CD4-positive, alpha-beta T cell (primary cell): ENCODE measurements around the gene ARHGAP42. TPM values are rescaled to one million over a fixed set of nuclear protein-coding genes. Genes with fewer than 3 reads are reported as not detected.

Source experiments
- ATAC-seq: fragments of 200-7000 bp; cut with Tn5 transposase; one replicate; pipeline ENCODE4 v1.10.0; 2022; ENCODE audit warnings: mild to moderate bottlenecking; ENCODE audit not compliant: poor library complexity
- CTCF ChIA-PET: fragments of 350-600 bp; sonication (Branson Sonifier 250); formaldehyde crosslinking; loops from one replicate; lab custom pipeline; 2021; ENCODE audit warnings: antibody characterized with exemption, inconsistent platforms; lab: Charles Lee
- POLR2A ChIA-PET: fragments of 350-600 bp; sonication (Branson Sonifier 250); formaldehyde crosslinking; loops from one replicate; lab custom pipeline; 2021; ENCODE audit warnings: antibody characterized with exemption, inconsistent platforms; lab: Charles Lee
- DNase-seq, 14 experiments: peaks; one replicate each; pipeline ENCODE4 v3.0.0-alpha.2; 2013 to 2020; ENCODE audit warnings: mixed read lengths in 2 of 14
- H3K27ac ChIP-seq, 2 donors: one replicate each; pipeline versions ENCODE4 v1.5.1 to v1.7.0; 2013; ENCODE audit warnings: low read length in 2 of 2, low read depth in 1 of 2, mild to moderate bottlenecking in 1 of 2
- H3K27me3 ChIP-seq, 2 experiments: 1 replicate in 1 of 2; 2 replicates in 1 of 2; pipeline versions ENCODE4 v1.6.1 to v1.7.0; 2013; ENCODE audit warnings: low read length in 2 of 2, control low read depth in 1 of 2, mild to moderate bottlenecking in 1 of 2, moderate library complexity in 1 of 2; ENCODE audit not compliant: insufficient read depth in 2 of 2, control insufficient read depth in 1 of 2
- H3K36me3 ChIP-seq: one replicate; pipeline ENCODE4 v1.6.1; 2013; ENCODE audit warnings: low read length, control low read depth; ENCODE audit not compliant: insufficient read depth
- H3K4me1 ChIP-seq: one replicate; pipeline ENCODE4 v1.6.1; 2013; ENCODE audit warnings: low read length, control low read depth; ENCODE audit not compliant: insufficient read depth
- H3K4me3 ChIP-seq: one replicate; pipeline ENCODE4 v1.5.1; 2013; ENCODE audit warnings: mild to moderate bottlenecking, low read length, moderate library complexity
- H3K9me3 ChIP-seq, 2 experiments: 1 replicate in 1 of 2; 2 replicates in 1 of 2; pipeline versions ENCODE4 v1.6.1 to v1.7.0; 2013; ENCODE audit warnings: low read length in 2 of 2, mild to moderate bottlenecking in 2 of 2, control low read depth in 1 of 2, moderate library complexity in 1 of 2; ENCODE audit not compliant: control insufficient read depth in 1 of 2, insufficient read depth in 1 of 2
- H3K27ac Mint-ChIP-seq: one replicate; pipeline ENCODE4 v1.8.0; 2020; ENCODE audit warnings: mixed read lengths
- H3K27me3 Mint-ChIP-seq: one replicate; pipeline ENCODE4 v1.8.0; 2021; ENCODE audit warnings: mixed read lengths
- H3K36me3 Mint-ChIP-seq: one replicate; pipeline ENCODE4 v1.8.0; 2021; ENCODE audit warnings: low read depth, mixed read lengths
- H3K4me1 Mint-ChIP-seq: one replicate; pipeline ENCODE4 v1.8.0; 2021; ENCODE audit warnings: low read depth, mixed read lengths
- H3K4me3 Mint-ChIP-seq: one replicate; pipeline ENCODE4 v1.8.0; 2020; ENCODE audit warnings: mild to moderate bottlenecking, mixed read lengths
- H3K9me3 Mint-ChIP-seq: one replicate; pipeline ENCODE4 v1.8.0; 2020; ENCODE audit warnings: mixed read lengths
- intact Hi-C, 2 experiments: fragments of 100-400 bp; cut with DNase I in 1 of 2; cut with micrococcal nuclease in 1 of 2; formaldehyde crosslinking; loops; one replicate each; pipeline versions ENCODE4 v1.15.1 to v1.9.0; 2023 to 2025; cut with DNase I, micrococcal nuclease
- total RNA-seq, 174 experiments: library from RNA in 2 of 174; stranded (reverse) in 2 of 174; gene quantifications; one replicate each; pipeline ENCODE4 v1.2.3 and lab custom pipeline; 2021 to 2026
- TF ChIP-seq, protein P1 (sequence below): fragments of 200-600 bp; IDR thresholded peaks from one replicate; pipeline ENCODE4 v1.8.0; 2022; ENCODE audit warnings: antibody characterized with exemption, mild to moderate bottlenecking

The ARHGAP42 gene
- total RNA-seq, 2 experiments from 2014 or later: not detected

DNA sequence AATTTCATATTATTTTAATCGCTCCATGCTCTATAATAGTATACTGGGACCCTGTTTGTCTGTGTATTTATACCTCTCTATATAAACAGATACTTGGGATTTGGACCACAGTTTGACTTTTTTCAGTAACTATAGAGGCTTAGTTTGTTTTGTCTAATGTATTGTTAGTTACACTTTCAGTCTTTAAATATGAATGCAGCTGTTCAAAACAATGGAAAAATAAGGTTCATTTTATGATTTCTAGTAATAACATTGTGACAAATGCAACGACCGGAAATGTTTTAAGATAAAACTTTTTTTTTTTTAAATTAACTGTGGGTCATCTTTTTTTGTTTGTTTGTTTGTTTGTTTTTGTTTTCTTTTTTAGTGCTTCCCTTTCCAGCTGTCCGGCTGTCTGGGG, 133.5 kb downstream of the ARHGAP42 start:
- H3K9me3 ChIP-seq: no peaks in the 10 kb centered on the region
- no peaks in the 10 kb centered on the region for H3K36me3 ChIP-seq
- H3K4me1 Mint-ChIP-seq: no peaks in the 10 kb centered on the region
- TF ChIP-seq, protein P1, sequence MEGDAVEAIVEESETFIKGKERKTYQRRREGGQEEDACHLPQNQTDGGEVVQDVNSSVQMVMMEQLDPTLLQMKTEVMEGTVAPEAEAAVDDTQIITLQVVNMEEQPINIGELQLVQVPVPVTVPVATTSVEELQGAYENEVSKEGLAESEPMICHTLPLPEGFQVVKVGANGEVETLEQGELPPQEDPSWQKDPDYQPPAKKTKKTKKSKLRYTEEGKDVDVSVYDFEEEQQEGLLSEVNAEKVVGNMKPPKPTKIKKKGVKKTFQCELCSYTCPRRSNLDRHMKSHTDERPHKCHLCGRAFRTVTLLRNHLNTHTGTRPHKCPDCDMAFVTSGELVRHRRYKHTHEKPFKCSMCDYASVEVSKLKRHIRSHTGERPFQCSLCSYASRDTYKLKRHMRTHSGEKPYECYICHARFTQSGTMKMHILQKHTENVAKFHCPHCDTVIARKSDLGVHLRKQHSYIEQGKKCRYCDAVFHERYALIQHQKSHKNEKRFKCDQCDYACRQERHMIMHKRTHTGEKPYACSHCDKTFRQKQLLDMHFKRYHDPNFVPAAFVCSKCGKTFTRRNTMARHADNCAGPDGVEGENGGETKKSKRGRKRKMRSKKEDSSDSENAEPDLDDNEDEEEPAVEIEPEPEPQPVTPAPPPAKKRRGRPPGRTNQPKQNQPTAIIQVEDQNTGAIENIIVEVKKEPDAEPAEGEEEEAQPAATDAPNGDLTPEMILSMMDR: no peak
- H3K27me3 ChIP-seq: no peaks in the 10 kb centered on the region
- ATAC-seq (no peak), DNase-seq (no peak)
- no peak overlapping the region for H3K4me3 Mint-ChIP-seq
- H3K9me3 Mint-ChIP-seq: peaks cover 2% of the 10 kb centered on the region
- H3K36me3 Mint-ChIP-seq: no peaks in the 10 kb centered on the region
- H3K4me3 ChIP-seq: no peak overlapping the region
- no peaks in the 10 kb centered on the region for H3K4me1 ChIP-seq
- intact Hi-C loops: no loop called here
- H3K27ac ChIP-seq: no peak overlapping the region
- H3K27me3 Mint-ChIP-seq: no peaks in the 10 kb centered on the region
- CTCF ChIA-PET: interaction anchor here (0.8 kb wide), 1 partner anchor 17 kb away, joined by 3 read pairs; no protein-coding TSS in a partner anchor
- POLR2A ChIA-PET: no interaction called here
- no peak overlapping the region for H3K27ac Mint-ChIP-seq

DNA sequence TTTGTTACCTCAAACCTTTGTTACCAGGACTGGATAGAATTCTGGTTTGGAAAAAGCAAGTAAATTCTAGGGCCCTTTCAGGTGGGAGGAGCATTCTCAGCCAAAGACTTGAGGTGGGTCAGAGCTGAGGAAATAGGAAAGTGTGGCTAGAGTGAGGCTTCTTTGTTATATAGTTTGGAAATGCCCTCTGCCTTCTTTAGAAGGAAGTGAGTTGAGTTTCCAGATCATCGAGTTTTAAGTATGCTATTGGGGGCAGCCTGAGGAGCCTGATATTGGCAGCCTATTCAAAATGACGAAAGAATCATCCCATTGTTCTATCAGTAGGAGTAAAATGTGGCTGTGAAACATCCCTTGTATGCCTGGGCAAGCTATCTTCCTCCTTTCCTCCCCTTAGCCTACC, 134.1 kb downstream of the ARHGAP42 start:
- H3K27me3 ChIP-seq: no peaks in the 10 kb centered on the region
- Mint-ChIP-seq H3K4me1 (no peaks in the 10 kb centered on the region), H3K9me3 (no peaks in the 10 kb centered on the region), H3K4me3 (no peak overlapping the region), H3K27ac (no peak overlapping the region), H3K36me3 (no peaks in the 10 kb centered on the region), H3K27me3 (no peaks in the 10 kb centered on the region)
- no peaks in the 10 kb centered on the region for H3K9me3 ChIP-seq
- POLR2A ChIA-PET: no interaction called here
- no peak for DNase-seq
- H3K27ac ChIP-seq: no peak overlapping the region
- TF ChIP-seq, protein P1: no peak
- intact Hi-C loops: no loop called here
- ATAC-seq: no peak
- no peaks in the 10 kb centered on the region for H3K36me3 ChIP-seq
- CTCF ChIA-PET: interaction anchor here (0.8 kb wide), 1 partner anchor 16 kb away, joined by 3 read pairs; no protein-coding TSS in a partner anchor
- no peak overlapping the region for H3K4me3 ChIP-seq
- no peaks in the 10 kb centered on the region for H3K4me1 ChIP-seq

DNA sequence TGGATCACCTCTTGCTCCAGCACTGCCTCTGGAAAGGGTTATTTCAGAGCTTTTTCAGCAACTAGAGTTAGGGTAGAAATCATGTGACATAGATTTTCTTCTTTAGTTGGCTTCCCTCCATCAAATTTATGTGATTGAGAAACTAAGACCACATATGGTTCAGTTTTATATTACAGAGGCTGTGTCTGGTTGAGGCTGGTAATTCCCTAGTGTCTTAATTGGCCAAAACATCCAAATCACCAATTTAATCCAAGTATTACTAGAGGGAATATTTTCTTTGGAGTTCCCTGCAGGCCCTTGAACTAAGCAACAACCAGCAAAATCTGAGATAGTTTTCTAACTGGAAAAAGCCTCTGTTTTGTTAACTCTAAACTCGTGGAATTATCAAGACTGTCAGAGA, 136.3 kb downstream of the ARHGAP42 start:
- Histone ChIP-seq H3K36me3 (no peaks in the 10 kb centered on the region), H3K9me3 (no peaks in the 10 kb centered on the region), H3K27me3 (no peaks in the 10 kb centered on the region), H3K27ac (no peak overlapping the region), H3K4me1 (no peaks in the 10 kb centered on the region), H3K4me3 (no peak overlapping the region)
- DNase-seq (no peak), ATAC-seq (no peak)
- CTCF ChIA-PET: no interaction called here
- Mint-ChIP-seq H3K9me3 (peaks cover 2% of the 10 kb centered on the region), H3K27me3 (no peaks in the 10 kb centered on the region), H3K4me1 (no peaks in the 10 kb centered on the region), H3K36me3 (no peaks in the 10 kb centered on the region), H3K27ac (no peak overlapping the region), H3K4me3 (no peak overlapping the region)
- intact Hi-C loops: no loop called here
- POLR2A ChIA-PET: no interaction called here
- TF ChIP-seq, protein P1: no peak
